IMR-90 (cell line): ENCODE data around the gene PLCH1.

Experiments used
- MAZ ChIP-seq: IDR thresholded peaks from 2 replicates; pipeline ENCODE4 v1.6.1; 2012; ENCODE audit warnings: low read depth, mild to moderate bottlenecking, low read length, improper control_type of control experiment, moderate library complexity, borderline replicate concordance
- RAD21 ChIP-seq: IDR thresholded peaks from 2 replicates; pipeline ENCODE4 v1.6.1; 2012; ENCODE audit warnings: low read length, improper control_type of control experiment
- TF ChIP-seq, protein P1 (sequence below): conservative IDR thresholded peaks from 2 replicates; pipeline ENCODE4 v1.5.1; 2012; ENCODE audit warnings: mild to moderate bottlenecking, low read depth, low read length, improper control_type of control experiment

DNA sequence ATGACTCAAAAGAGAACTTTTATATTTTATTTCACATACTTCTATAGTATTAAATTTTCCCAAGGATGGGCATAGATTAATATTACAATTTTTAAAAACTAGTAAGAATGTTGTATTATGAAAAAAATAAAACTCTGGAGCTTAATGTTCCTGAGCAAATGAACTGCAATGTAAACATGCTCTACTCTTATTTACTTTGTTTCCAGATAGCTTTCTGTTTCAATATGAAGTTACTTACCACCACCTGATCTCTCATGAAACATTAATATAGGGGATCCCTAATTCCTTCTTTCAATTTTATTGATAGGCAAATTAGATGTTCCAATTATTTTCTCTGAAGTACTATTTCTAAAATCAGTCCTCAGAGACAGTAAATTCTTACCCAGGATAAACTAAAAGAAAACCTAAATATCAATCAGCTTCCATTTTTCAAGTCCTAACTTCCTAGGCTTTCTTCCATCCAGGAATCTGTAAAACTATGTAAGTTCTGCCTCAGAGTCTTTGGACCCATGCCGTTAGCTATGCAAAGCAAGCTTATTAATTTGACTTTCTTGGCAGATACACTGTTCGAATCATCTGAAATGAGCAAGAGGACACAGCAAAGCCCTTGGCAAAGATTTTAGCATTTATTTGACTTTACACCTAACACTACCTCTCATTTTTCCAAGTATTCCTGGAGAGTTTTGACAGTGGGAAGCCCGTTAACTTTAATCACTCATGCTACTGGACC, 93.2 kb downstream of the PLCH1 start:
- TF ChIP-seq, protein P1, sequence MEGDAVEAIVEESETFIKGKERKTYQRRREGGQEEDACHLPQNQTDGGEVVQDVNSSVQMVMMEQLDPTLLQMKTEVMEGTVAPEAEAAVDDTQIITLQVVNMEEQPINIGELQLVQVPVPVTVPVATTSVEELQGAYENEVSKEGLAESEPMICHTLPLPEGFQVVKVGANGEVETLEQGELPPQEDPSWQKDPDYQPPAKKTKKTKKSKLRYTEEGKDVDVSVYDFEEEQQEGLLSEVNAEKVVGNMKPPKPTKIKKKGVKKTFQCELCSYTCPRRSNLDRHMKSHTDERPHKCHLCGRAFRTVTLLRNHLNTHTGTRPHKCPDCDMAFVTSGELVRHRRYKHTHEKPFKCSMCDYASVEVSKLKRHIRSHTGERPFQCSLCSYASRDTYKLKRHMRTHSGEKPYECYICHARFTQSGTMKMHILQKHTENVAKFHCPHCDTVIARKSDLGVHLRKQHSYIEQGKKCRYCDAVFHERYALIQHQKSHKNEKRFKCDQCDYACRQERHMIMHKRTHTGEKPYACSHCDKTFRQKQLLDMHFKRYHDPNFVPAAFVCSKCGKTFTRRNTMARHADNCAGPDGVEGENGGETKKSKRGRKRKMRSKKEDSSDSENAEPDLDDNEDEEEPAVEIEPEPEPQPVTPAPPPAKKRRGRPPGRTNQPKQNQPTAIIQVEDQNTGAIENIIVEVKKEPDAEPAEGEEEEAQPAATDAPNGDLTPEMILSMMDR = no peak
- TF ChIP-seq RAD21 = no peak
- no peak for TF ChIP-seq MAZ
